GM12878 (cell line): ENCODE measurements around the gene GALNT9. TPM values are rescaled to one million over a fixed set of nuclear protein-coding genes. Genes with fewer than 3 reads are reported as not detected.

Experiments
- ATAC-seq: fragments of 200-7000 bp; cut with Tn5 transposase; 3 replicates; pipeline ENCODE4 v1.9.1; 2020; ENCODE audit warnings: mild to moderate bottlenecking, moderate library complexity
- BruUV-seq: library from RNA; stranded (reverse); fragments of 400-500 nt; replicated peaks from 2 replicates; lab custom pipeline; 2021; lab: Mats Ljungman, UMichigan
- CTCF ChIA-PET: fragments of 300-600 bp; sonication (Branson Sonifier 250); formaldehyde crosslinking; extraction: SDS; loops from one replicate; lab custom pipeline; 2021; ENCODE audit warnings: inconsistent platforms; lab: Yijun Ruan, JAX
- POLR2A ChIA-PET: fragments of 350-600 bp; formaldehyde crosslinking; extraction: SDS; loops from one replicate; lab custom pipeline; 2021; ENCODE audit warnings: inconsistent platforms; lab: Charles Lee
- RAD21 ChIA-PET: fragments of 300-600 bp; sonication (Branson Sonifier 250); formaldehyde crosslinking; loops from one replicate; lab custom pipeline; 2023; ENCODE audit warnings: antibody characterized with exemption; ENCODE audit not compliant: unreplicated experiment; lab: Charles Lee
- SMC1A ChIA-PET: fragments of 300-600 bp; sonication (Branson Sonifier 250); formaldehyde crosslinking; loops from one replicate; lab custom pipeline; 2023; ENCODE audit not compliant: unreplicated experiment, uncharacterized antibody; lab: Charles Lee
- DNase-seq: peaks from one replicate; pipeline ENCODE4 v3.0.0-alpha.2; 2011; ENCODE audit warnings: low read depth, low spot score
- FAIRE-seq: peaks from 3 replicates; lab custom pipeline; 2011; peaks lifted over from hg19 to GRCh38; lab: Jason Lieb, UNC
- H2AFZ ChIP-seq: 2 replicates; pipeline ENCODE4 v1.6.0; 2011; ENCODE audit warnings: low read depth, low read length, control low read depth; ENCODE audit not compliant: control insufficient read depth
- H3K27ac ChIP-seq: 2 replicates; pipeline ENCODE4 v1.5.1; 2011; ENCODE audit warnings: control low read depth; ENCODE audit not compliant: control insufficient read depth, insufficient read depth
- H3K27me3 ChIP-seq, 2 experiments: replicated peaks in 1 of 2; 2 replicates each; pipeline versions ENCODE4 v1.6.0 to v1.6.1; 2011; ENCODE audit warnings: low read length in 1 of 2; ENCODE audit not compliant: control insufficient read depth in 2 of 2, insufficient read depth in 2 of 2
- H3K36me3 ChIP-seq, 2 experiments: 2 replicates each; pipeline ENCODE4 v1.5.1; 2011; ENCODE audit warnings: low read length in 1 of 2; ENCODE audit not compliant: control insufficient read depth in 2 of 2, insufficient read depth in 2 of 2
- H3K4me1 ChIP-seq: 2 replicates; pipeline ENCODE4 v1.6.1; 2011; ENCODE audit warnings: mild to moderate bottlenecking, low read length, moderate library complexity, mixed read lengths; ENCODE audit not compliant: control insufficient read depth, insufficient read depth
- H3K4me2 ChIP-seq: 2 replicates; pipeline ENCODE4 v1.6.0; 2011; ENCODE audit warnings: control low read depth; ENCODE audit not compliant: control insufficient read depth, insufficient read depth
- H3K4me3 ChIP-seq: fragments of 200-600 bp; sonication (generic); 2 replicates; pipeline ENCODE4 v1.5.1; 2016
- H3K79me2 ChIP-seq: 2 replicates; pipeline ENCODE4 v1.6.0; 2011; ENCODE audit warnings: low read length; ENCODE audit not compliant: control insufficient read depth, insufficient read depth
- H3K9ac ChIP-seq: 2 replicates; pipeline ENCODE4 v1.8.0; 2011; ENCODE audit warnings: low read length, control low read depth, mixed read lengths; ENCODE audit not compliant: control insufficient read depth, insufficient read depth
- H3K9me3 ChIP-seq: replicated peaks from 3 replicates; pipeline ENCODE4 v1.5.1; 2011; ENCODE audit warnings: mild to moderate bottlenecking, low read length; ENCODE audit not compliant: control insufficient read depth, insufficient read depth
- H4K20me1 ChIP-seq: 2 replicates; pipeline ENCODE4 v1.6.0; 2011; ENCODE audit not compliant: control insufficient read depth, insufficient read depth
- CREB1 ChIP-seq: IDR thresholded peaks from 2 replicates; pipeline ENCODE4 v1.6.1; 2012; ENCODE audit warnings: low read depth, mild to moderate bottlenecking, inconsistent platforms
- JUND ChIP-seq: IDR thresholded peaks from 2 replicates; pipeline ENCODE4 v1.6.1; 2012; ENCODE audit warnings: low read depth, mild to moderate bottlenecking, low read length, improper control_type of control experiment, moderate library complexity
- SIN3A ChIP-seq: IDR thresholded peaks from 2 replicates; pipeline ENCODE4 v1.6.1; 2012; ENCODE audit warnings: low read depth, low read length, improper control_type of control experiment
- TCF12 ChIP-seq: IDR thresholded peaks from 2 replicates; pipeline ENCODE4 v1.6.1; 2011; ENCODE audit warnings: low read depth, mild to moderate bottlenecking, low read length
- TCF3 ChIP-seq: IDR thresholded peaks from 2 replicates; pipeline ENCODE4 v1.6.1; 2012; ENCODE audit warnings: low read depth, mild to moderate bottlenecking, low read length, borderline replicate concordance; ENCODE audit not compliant: insufficient read depth
- WGBS: methylation state at CpG from one replicate; pipeline ENCODE4 v1.1.6; 2016; ENCODE audit warnings: low lambda C conversion rate; ENCODE audit not compliant: insufficient replicate concordance, insufficient coverage; ENCODE audit errors: missing lambda C conversion rate; 5-methylcytosine and 5-hydroxymethylcytosine counted together
- in situ Hi-C: fragments of 300-500 bp; cut with MboI; formaldehyde crosslinking; loops from 9 replicates; pipeline ENCODE4 v1.14.3; 2018; ENCODE audit warnings: mixed read lengths
- intact Hi-C: fragments of 100-400 bp; cut with micrococcal nuclease; formaldehyde crosslinking; loops from one replicate; pipeline ENCODE4 v1.14.2; 2022; ENCODE audit not compliant: unreplicated experiment
- polyA plus RNA-seq, 11 experiments: library from polyadenylated mRNA; depleted of rRNA in 4 of 11; unstranded in 6 of 11; stranded (reverse) in 5 of 11; fragments of >200 nt; fragmentation: Nextera tagmentation in 4 of 11; fragmentation: Illumina TruSeq in 1 of 11; extraction: Ambion mirVana in 4 of 11; extraction: Trizol in 1 of 11; gene quantifications; 1 replicate in 1 of 11; 2 replicates in 10 of 11; pipeline versions ENCODE4 v1.2.1 to v1.2.3, GENCODE V29; 2011 to 2016; ENCODE audit warnings: inconsistent platforms in 2 of 11, missing spikeins in 2 of 11, low read depth in 1 of 11
- total RNA-seq, 4 experiments: library from RNA; depleted of rRNA in 3 of 4; stranded (reverse); fragments of >200 nt in 3 of 4; fragmentation: Illumina TruSeq in 1 of 4; extraction: Trizol in 1 of 4; gene quantifications; 2 replicates each; pipeline versions ENCODE4 v1.2.1 to v1.2.3, GENCODE V29; 2013 to 2021

The GALNT9 gene
- total and polyA plus RNA-seq, 10 of the 15 experiments (the other 5 are each of a cell fraction or from before 2014, with no cell fraction given), result 0.04 TPM; not detected in 9

DNA sequence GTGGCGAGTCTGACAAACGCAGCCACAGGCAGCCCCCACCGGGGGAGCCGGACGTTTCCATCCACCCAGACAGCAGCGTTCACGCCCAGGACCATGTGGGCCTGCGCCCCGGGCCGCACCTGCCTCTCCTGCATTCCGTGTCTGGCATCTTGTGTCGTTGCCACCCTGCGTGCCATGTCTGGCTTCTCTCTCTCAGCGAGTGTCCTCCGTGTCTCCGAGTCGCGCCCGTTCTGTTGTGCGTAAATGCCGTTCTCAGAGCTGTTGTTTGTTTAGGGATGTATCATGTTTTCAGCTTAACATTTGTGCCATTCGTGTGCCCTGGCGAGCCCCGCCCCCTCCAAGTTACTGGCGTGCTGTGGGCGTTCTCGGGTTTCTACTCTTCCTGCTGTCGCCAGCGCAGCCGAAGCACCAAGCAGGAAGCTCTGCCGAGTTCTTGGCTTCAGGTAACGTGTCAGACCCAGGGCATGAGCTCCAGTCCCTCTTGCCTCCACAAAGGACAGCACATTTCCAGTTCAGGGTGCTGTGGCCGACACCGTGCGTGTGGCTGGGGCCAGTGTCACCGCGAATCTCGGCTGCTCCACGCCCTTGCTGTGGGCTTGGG, 150.5 kb downstream of the GALNT9 start:
- POLR2A ChIA-PET, result no interaction called here
- SMC1A ChIA-PET, result no interaction called here
- Histone ChIP-seq H3K9me3 (no peaks in the 10 kb centered on the region), H3K4me2 (no peak overlapping the region), H3K27me3 (no peaks in the 10 kb centered on the region), H3K79me2 (no peaks in the 10 kb centered on the region), H3K36me3 (no peaks in the 10 kb centered on the region), H3K27ac (no peak overlapping the region), H2AFZ (no peak overlapping the region), H3K9ac (no peak overlapping the region), H4K20me1 (no peaks in the 10 kb centered on the region), H3K4me3 (no peak overlapping the region), H3K4me1 (peaks cover 9% of the 10 kb centered on the region)
- BruUV-seq, result no TSS peak
- RAD21 ChIA-PET, result no interaction called here
- FAIRE-seq, result no peak
- no peak for TF ChIP-seq SIN3A
- no peak for TF ChIP-seq JUND
- WGBS, result 62% methylated on average over 39 of the region's 39 CpGs
- in situ Hi-C loops, result no loop called here
- intact Hi-C loops, result no loop called here
- CTCF ChIA-PET, result interaction anchor here (0.6 to 1.7 kb wide), 2 partner anchors 25 to 67 kb away, joined by 3 to 6 read pairs; no protein-coding TSS in a partner anchor
- no peak for DNase-seq
- no peak for ATAC-seq

DNA sequence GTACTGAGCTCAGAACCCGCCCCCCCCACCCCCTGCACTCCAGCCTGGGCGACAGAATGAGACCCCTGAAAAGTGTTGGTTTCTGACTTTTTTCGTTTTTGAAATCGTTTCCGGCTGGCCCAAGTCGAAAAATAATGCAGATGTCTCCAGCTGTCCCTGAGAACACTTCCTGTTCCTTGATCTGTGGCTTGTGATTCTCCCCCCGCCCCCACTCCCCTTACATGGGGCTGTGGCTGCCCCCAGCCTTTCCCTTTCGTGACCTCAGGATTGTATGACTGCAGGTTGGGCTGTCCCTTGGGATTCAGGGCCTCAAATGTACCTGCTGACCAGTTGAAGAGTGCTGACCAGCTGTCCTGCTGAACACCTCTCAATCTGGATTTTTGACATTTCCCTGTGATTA, 151.1 kb downstream of the GALNT9 start:
- WGBS, result 0% methylated on average over 8 of the region's 8 CpGs
- no peaks in the 10 kb centered on the region for H3K27me3 ChIP-seq
- H3K9me3 ChIP-seq, result no peaks in the 10 kb centered on the region
- RAD21 ChIA-PET, result no interaction called here
- 0 out of 2 replicates have a peak overlapping the region, but pooled peaks have one; percentile 22 for H3K4me2 ChIP-seq
- no peak overlapping the region for H3K4me3 ChIP-seq
- H3K36me3 ChIP-seq, result no peaks in the 10 kb centered on the region
- no peak for DNase-seq
- no peak overlapping the region for H3K9ac ChIP-seq
- H2AFZ ChIP-seq, result no peak overlapping the region; the same call in 1 of the 2 replicates
- CTCF ChIA-PET, result interaction anchor here (1.7 kb wide), 1 partner anchor 25 kb away, joined by 6 read pairs; no protein-coding TSS in a partner anchor
- in situ Hi-C loops (no loop called here), intact Hi-C loops (no loop called here)
- no peak for TF ChIP-seq CREB1
- TF ChIP-seq TCF3, result 0 out of 2 replicates have a peak, but pooled peaks have one; percentile 17
- 0 out of 2 replicates have a peak, but pooled peaks have one; percentile 53 for TF ChIP-seq TCF12
- TF ChIP-seq, all 136 proteins: peak for 2
- ATAC-seq, result no peak
- BruUV-seq, result no TSS peak
- H4K20me1 ChIP-seq, result no peaks in the 10 kb centered on the region
- FAIRE-seq, result no peak
- H3K79me2 ChIP-seq, result no peaks in the 10 kb centered on the region
- ChIA-PET POLR2A (no interaction called here), SMC1A (no interaction called here)
- H3K4me1 ChIP-seq, result peaks cover 9% of the 10 kb centered on the region
- H3K27ac ChIP-seq, result no peak overlapping the region
